ENCODE data around the gene MPP3. TPM values are rescaled to one million over a fixed set of nuclear protein-coding genes. Genes with fewer than 3 reads are reported as not detected.

Gene MPP3
- total and polyA plus RNA-seq, 9 of the 15 experiments (the other 6 are each of a cell fraction or from before 2014, with no cell fraction given), result 0.41 to 10.4 (median 4.5) TPM

- TF ChIP-seq RREB1 (CRISPR knock-in tag; IDR thresholded peaks at IDR 0.05) (no peak), IFI16 (CRISPR knock-in tag; IDR thresholded peaks at IDR 0.05) (no peak), U2AF2 (optimal IDR thresholded peaks at IDR 0.05; ENCODE audit: low read depth, low read length) (no peak), TAL1 (IDR thresholded peaks at IDR 0.05) (no peak), BDP1 (IDR thresholded peaks at IDR 0.05; ENCODE audit: insufficient read depth, insufficient read length) (no peak), NR4A1 (CRISPR knock-in tag; IDR thresholded peaks at IDR 0.05) (no peak), NR4A1 (tag; IDR thresholded peaks at IDR 0.05) (no peak)
Observed at GRCh38 chr17:43778337-43779144, 54.4 kb downstream of the MPP3 start, which contains the start of gene DUSP3 (continued).

Measured in K562 (cell line).